Heart right ventricle (tissue), 16 donors: ENCODE data around the gene KRT5. TPM values are rescaled to one million over a fixed set of nuclear protein-coding genes. Genes with fewer than 3 reads are reported as not detected.
A peak's percentile ranks its signal among the peaks of the same experiment; 100 is the strongest.

Experiments
- ATAC-seq, 8 donors: fragments of 200-7000 bp; cut with Tn5 transposase; one replicate each; pipeline ENCODE4 v1.9.1; 2020; ENCODE audit warnings: mild to moderate bottlenecking in 8 of 8, moderate library complexity in 8 of 8, moderate number of reproducible peaks in 1 of 8
- DNase-seq, 2 donors: peaks; one replicate each; pipeline ENCODE4 v3.0.0-alpha.2; 2020
- H3K27ac ChIP-seq, 10 donors: fragments of 200-600 bp; sonication (generic) in 2 of 10; one replicate each; pipeline versions ENCODE4 v1.5.0 to v1.8.0; 2020 to 2022; ENCODE audit warnings: mild to moderate bottlenecking in 3 of 10
- H3K27me3 ChIP-seq, 7 donors: fragments of 200-600 bp; one replicate each; pipeline ENCODE4 v1.8.0; 2021 to 2022; ENCODE audit warnings: mild to moderate bottlenecking in 2 of 7
- H3K36me3 ChIP-seq, 9 donors: fragments of 200-600 bp; sonication (generic) in 1 of 9; one replicate each; pipeline versions ENCODE4 v1.5.0 to v1.8.0; 2020 to 2022; ENCODE audit warnings: mild to moderate bottlenecking in 2 of 9
- H3K4me1 ChIP-seq, 9 donors: fragments of 200-600 bp; sonication (generic) in 1 of 9; one replicate each; pipeline versions ENCODE4 v1.5.0 to v1.8.0; 2020 to 2022; ENCODE audit warnings: mild to moderate bottlenecking in 4 of 9
- H3K4me3 ChIP-seq, 10 donors: fragments of 200-600 bp; sonication (generic) in 2 of 10; one replicate each; pipeline versions ENCODE4 v1.5.0 to v1.8.0; 2020 to 2022; ENCODE audit warnings: mild to moderate bottlenecking in 7 of 10, moderate library complexity in 2 of 10
- H3K9me3 ChIP-seq, 11 donors: fragments of 200-600 bp in 10 of 11; sonication (generic) in 2 of 11; one replicate each; pipeline versions ENCODE4 v1.5.0 to v1.8.0; 2013 to 2022; ENCODE audit warnings: mild to moderate bottlenecking in 2 of 11, control low read depth in 1 of 11, moderate library complexity in 1 of 11
- WGBS, 2 donors: extraction: QIAGEN DNeasy Blood & Tissue Kit; methylation state at CpG; one replicate each; pipeline ENCODE4 v1.1.7; 2013; ENCODE audit warnings: inconsistent platforms in 1 of 2; 5-methylcytosine and 5-hydroxymethylcytosine counted together
- intact Hi-C, 10 donors: fragments of 100-400 bp; cut with DNase I; formaldehyde crosslinking; loops; one replicate each; pipeline versions ENCODE4 v1.11.1 to v1.14.2; 2022
- polyA plus RNA-seq, 2 donors: library from polyadenylated mRNA; stranded (reverse); fragments of 200-250 nt; gene quantifications; one replicate each; pipeline ENCODE4 v1.2.3, GENCODE V29; 2013
- total RNA-seq, 10 donors: library from RNA; stranded (reverse); fragmentation: NEBNext Ultra II Directional in 3 of 10; extraction: Animal tissue kit (Norgen Biotek cat#: 25700) in 3 of 10; gene quantifications; one replicate each; pipeline versions ENCODE4 v1.2.1 to v1.2.4, GENCODE V29; 2021 to 2023
- TF ChIP-seq, protein P1 (sequence below), 9 donors: fragments of 200-600 bp; sonication (generic) in 2 of 9; IDR thresholded peaks; one replicate each; pipeline versions ENCODE4 v1.5.0 to v1.8.0; 2021 to 2022; ENCODE audit warnings: antibody characterized with exemption in 9 of 9, mild to moderate bottlenecking in 5 of 9, moderate library complexity in 1 of 9
- donor health status: Arrhythmogenic right ventricular cardiomyopathy.
- donor health status: ischemic (EF 13 %, LVEDD 7.1; RV severe dilation, severe dysfunction).
- donor health status: healthy with polysubstance abuse.
- donor health status: DM: no; HTN: yes; CAD: no.
- donor health status: DM: no; HTN: no; CAD: no.
- donor health status: ischemic (EF 25% LVEDD 6.9; RV normal size, moderate dysfunction).
- donor health status: ischemic (EF 25% LVEDD 5.7; RV mildly dilated, moderate dysfunction).
- donor health status: healthy.
- donor health status: DM: yes; HTN: yes; CAD: no.
- donor health status: Ischemic cardiomyopathy.
- donor health status: ischemic (EF 35%, LVEDD 5.7; RV mildly dilated, moderate dysfunction).
- donor health status: nonischemic (EF 11% LVEDD 7.7; RV severe dilation, severe dysfunction).
- donor health status: DM: yes; HTN: yes; CAD: no.
- donor health status: PGD.
- donor health status: ischemic (EF 29% LVEDD 5.4; RV normal size, mild dysfunction).
- donor health status: nonischemic (EF 23%, LVEDD 6.1; RV moderate dilation, normal function).

The KRT5 gene
- total and polyA plus RNA-seq, 12 donors = 0.25 to 1.5 (median 0.67) TPM; not detected in 8

DNA sequence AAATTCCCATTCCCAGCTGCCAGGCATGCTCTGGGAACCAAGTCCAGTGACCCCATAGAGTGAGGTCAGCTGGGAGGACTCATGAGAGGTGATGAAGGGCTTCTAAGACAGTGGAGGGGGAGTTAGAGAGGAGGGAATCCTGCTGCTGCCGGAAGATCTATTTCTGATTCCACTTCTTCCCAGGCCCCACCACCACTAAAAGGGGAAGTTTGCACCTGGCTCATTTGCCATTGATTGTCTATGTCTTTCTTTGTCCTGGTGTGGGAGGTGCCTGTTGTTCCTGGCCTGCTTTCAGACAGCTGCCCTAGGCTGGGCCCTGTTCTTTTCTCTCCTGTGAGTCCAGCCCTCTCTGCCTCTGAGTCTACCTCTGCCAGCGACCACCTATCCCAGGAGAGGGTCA is 24.1 kb downstream of the KRT5 start:
- intact Hi-C loops = loop anchor here in 1 of 10 donors (10.0 kb wide), 1 partner anchor 111 kb away; the partner anchor contains the start of gene KRT84
- DNase-seq (no peak), ATAC-seq (no peak)
- Histone ChIP-seq H3K27me3 (peaks cover 0 to 30% (median 19%) of the 10 kb centered on the region in 7 donors), H3K4me3 (no peak overlapping the region), H3K27ac (no peak overlapping the region), H3K9me3 (no peaks in the 10 kb centered on the region), H3K36me3 (no peaks in the 10 kb centered on the region), H3K4me1 (peaks cover 0 to 33% (median 6%) of the 10 kb centered on the region in 9 donors)
- TF ChIP-seq, protein P1, sequence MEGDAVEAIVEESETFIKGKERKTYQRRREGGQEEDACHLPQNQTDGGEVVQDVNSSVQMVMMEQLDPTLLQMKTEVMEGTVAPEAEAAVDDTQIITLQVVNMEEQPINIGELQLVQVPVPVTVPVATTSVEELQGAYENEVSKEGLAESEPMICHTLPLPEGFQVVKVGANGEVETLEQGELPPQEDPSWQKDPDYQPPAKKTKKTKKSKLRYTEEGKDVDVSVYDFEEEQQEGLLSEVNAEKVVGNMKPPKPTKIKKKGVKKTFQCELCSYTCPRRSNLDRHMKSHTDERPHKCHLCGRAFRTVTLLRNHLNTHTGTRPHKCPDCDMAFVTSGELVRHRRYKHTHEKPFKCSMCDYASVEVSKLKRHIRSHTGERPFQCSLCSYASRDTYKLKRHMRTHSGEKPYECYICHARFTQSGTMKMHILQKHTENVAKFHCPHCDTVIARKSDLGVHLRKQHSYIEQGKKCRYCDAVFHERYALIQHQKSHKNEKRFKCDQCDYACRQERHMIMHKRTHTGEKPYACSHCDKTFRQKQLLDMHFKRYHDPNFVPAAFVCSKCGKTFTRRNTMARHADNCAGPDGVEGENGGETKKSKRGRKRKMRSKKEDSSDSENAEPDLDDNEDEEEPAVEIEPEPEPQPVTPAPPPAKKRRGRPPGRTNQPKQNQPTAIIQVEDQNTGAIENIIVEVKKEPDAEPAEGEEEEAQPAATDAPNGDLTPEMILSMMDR (IDR thresholded peaks at IDR 0.05) = no peak
- 49 to 62% methylated on average over 2 of the region's 2 CpGs for WGBS, 2 donors

DNA sequence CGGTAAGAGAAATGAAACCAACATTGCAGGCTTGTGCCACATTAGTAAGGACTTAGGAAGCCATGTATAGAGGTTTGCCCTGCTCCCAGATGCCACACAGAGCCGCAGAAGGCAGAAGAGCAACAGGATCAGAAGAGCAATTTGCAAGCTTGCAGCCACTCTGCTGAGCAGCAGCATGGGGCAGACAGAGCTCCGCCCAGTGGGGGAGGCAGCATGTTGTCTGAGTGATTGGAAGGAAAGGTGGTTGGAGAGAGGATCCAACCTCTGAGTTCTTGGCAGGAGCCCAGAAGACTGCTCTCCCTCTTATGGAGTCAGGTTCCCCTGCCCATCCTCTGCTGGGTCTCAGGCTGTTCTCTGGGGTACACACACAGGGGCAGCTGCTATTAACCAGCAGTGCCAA is 24.8 kb downstream of the KRT5 start:
- Histone ChIP-seq H3K27ac (no peak overlapping the region), H3K36me3 (no peaks in the 10 kb centered on the region), H3K4me3 (no peak overlapping the region), H3K4me1 (peaks cover 0 to 33% (median 6%) of the 10 kb centered on the region in 9 donors), H3K9me3 (no peaks in the 10 kb centered on the region), H3K27me3 (peaks cover 0 to 32% (median 19%) of the 10 kb centered on the region in 7 donors)
- WGBS, 2 donors = 47 to 51% methylated on average over 3 of the region's 3 CpGs
- TF ChIP-seq, protein P1 (IDR thresholded peaks at IDR 0.05) = no peak
- ATAC-seq (no peak), DNase-seq (no peak)
- intact Hi-C loops = loop anchor here in 1 of 10 donors (10.0 kb wide), 1 partner anchor 111 kb away; the partner anchor contains the start of gene KRT84

GRCh38 chr12:52494518-52494917 is 25.7 kb downstream of the KRT5 start:
- no peaks in the 10 kb centered on the region for H3K9me3 ChIP-seq
- WGBS, 2 donors = 41 to 50% methylated on average over 4 of the region's 4 CpGs
- H3K27me3 ChIP-seq = peaks cover 0 to 36% (median 19%) of the 10 kb centered on the region in 7 donors
- TF ChIP-seq, protein P1 (IDR thresholded peaks at IDR 0.05) = no peak
- peak in 4 of 8 donors; percentile 43 to 74 (median 64) for ATAC-seq
- no peaks in the 10 kb centered on the region for H3K36me3 ChIP-seq
- H3K4me1 ChIP-seq = peaks cover 0 to 33% (median 6%) of the 10 kb centered on the region in 9 donors
- intact Hi-C loops = loop anchor here in 1 of 10 donors (10.0 kb wide), 1 partner anchor 110 kb away; the partner anchor contains the start of gene KRT84
- H3K27ac ChIP-seq = peak overlapping the region in 1 of 10 donors; percentile 27
- no peak overlapping the region for H3K4me3 ChIP-seq
- no peak for DNase-seq

- H3K4me1 ChIP-seq = peaks cover 0 to 33% (median 6%) of the 10 kb centered on the region in 9 donors
- H3K36me3 ChIP-seq = no peaks in the 10 kb centered on the region
- H3K27me3 ChIP-seq = peaks cover 0 to 41% (median 19%) of the 10 kb centered on the region in 7 donors
- no peak overlapping the region for H3K27ac ChIP-seq
- DNase-seq (no peak), ATAC-seq (no peak)
- intact Hi-C loops = loop anchor here in 1 of 10 donors (10.0 kb wide), 1 partner anchor 109 kb away; the partner anchor contains the start of gene KRT84
- no peaks in the 10 kb centered on the region for H3K9me3 ChIP-seq
- 85 to 89% methylated on average over 1 of the region's 1 CpG for WGBS, 2 donors
- H3K4me3 ChIP-seq = no peak overlapping the region
- TF ChIP-seq, protein P1 (IDR thresholded peaks at IDR 0.05) = no peak
Observed at GRCh38 chr12:52494100-52494499, 26.1 kb downstream of the KRT5 start.
